ENCODE measurements around the gene GPR27. TPM values are rescaled to one million over a fixed set of nuclear protein-coding genes. Genes with fewer than 3 reads are reported as not detected.

GPR27 gene
- total RNA-seq, 3 donors from 2014 or later (not counting 1 experiment from before 2014, with no cell fraction given): 0.14 to 2.8 TPM; not detected in 1

- Mint-ChIP-seq H3K27ac (no peak overlapping the region), H3K9me3 (no peaks in the 10 kb centered on the region), H3K4me3 (no peak overlapping the region), H3K4me1 (no peaks in the 10 kb centered on the region), H3K36me3 (no peaks in the 10 kb centered on the region), H3K27me3 (ENCODE audit: low read depth in 2 of 2) (peaks cover 26 to 28% of the 10 kb centered on the region in 2 donors)
- no peaks in the 10 kb centered on the region for H3K9me3 ChIP-seq (ENCODE audit: control insufficient read depth, insufficient read depth, low read length)
- DNase-seq: no peak
- ATAC-seq: no peak
- H3K27ac ChIP-seq (ENCODE audit: low read length): no peak overlapping the region
- 83% methylated on average over 1 of the region's 5 CpGs for WGBS (ENCODE audit: insufficient coverage)
- H3K4me1 ChIP-seq (ENCODE audit: control insufficient read depth, insufficient read depth, low read length): no peaks in the 10 kb centered on the region
- no peaks in the 10 kb centered on the region for H3K27me3 ChIP-seq (ENCODE audit: control insufficient read depth, insufficient read depth, low read length)
- H3K4me3 ChIP-seq (ENCODE audit: low read length): no peak overlapping the region
- intact Hi-C loops (cut with micrococcal nuclease): no loop called here
- TF ChIP-seq, protein P1, sequence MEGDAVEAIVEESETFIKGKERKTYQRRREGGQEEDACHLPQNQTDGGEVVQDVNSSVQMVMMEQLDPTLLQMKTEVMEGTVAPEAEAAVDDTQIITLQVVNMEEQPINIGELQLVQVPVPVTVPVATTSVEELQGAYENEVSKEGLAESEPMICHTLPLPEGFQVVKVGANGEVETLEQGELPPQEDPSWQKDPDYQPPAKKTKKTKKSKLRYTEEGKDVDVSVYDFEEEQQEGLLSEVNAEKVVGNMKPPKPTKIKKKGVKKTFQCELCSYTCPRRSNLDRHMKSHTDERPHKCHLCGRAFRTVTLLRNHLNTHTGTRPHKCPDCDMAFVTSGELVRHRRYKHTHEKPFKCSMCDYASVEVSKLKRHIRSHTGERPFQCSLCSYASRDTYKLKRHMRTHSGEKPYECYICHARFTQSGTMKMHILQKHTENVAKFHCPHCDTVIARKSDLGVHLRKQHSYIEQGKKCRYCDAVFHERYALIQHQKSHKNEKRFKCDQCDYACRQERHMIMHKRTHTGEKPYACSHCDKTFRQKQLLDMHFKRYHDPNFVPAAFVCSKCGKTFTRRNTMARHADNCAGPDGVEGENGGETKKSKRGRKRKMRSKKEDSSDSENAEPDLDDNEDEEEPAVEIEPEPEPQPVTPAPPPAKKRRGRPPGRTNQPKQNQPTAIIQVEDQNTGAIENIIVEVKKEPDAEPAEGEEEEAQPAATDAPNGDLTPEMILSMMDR (IDR thresholded peaks at IDR 0.05): no peak
- H3K36me3 ChIP-seq (ENCODE audit: control insufficient read depth, insufficient read depth, low read length): no peaks in the 10 kb centered on the region
Observed at GRCh38 chr3:71763426-71763825, 9.8 kb downstream of the GPR27 start.

DNA sequence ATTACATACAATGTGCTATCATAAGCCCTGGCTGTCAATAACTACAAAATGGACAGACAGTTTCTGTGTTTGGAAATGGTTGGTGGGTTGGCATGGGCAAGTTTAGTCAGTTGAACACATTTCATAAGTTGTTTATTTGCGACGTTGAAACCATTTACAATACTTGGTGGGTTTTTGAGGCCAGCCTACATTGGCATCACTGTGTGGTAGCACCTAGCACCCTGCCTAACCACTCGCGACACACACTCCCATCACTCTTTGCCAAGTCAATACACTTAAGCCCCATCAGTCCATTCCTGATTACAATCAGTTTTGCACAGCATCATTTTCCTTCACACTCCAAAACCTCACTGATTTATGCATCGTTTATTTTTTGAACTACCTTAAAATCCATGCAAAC, 17.5 kb downstream of the GPR27 start:
- H3K4me3 Mint-ChIP-seq: no peak overlapping the region
- DNase-seq (no peak), ATAC-seq (peak in 2 of 3 donors; percentile 53 to 64)
- no peak overlapping the region for H3K4me3 ChIP-seq (ENCODE audit: low read length)
- peaks cover 5 to 15% of the 10 kb centered on the region in 2 donors for H3K27me3 Mint-ChIP-seq (ENCODE audit: low read depth in 2 of 2)
- no peak overlapping the region for H3K27ac ChIP-seq (ENCODE audit: low read length)
- H3K36me3 ChIP-seq (ENCODE audit: control insufficient read depth, insufficient read depth, low read length): no peaks in the 10 kb centered on the region
- H3K4me1 Mint-ChIP-seq: peaks cover 0 to 7% of the 10 kb centered on the region in 2 donors
- no peaks in the 10 kb centered on the region for H3K27me3 ChIP-seq (ENCODE audit: control insufficient read depth, insufficient read depth, low read length)
- no peaks in the 10 kb centered on the region for H3K36me3 Mint-ChIP-seq
- H3K27ac Mint-ChIP-seq: peak overlapping the region in 1 of 2 donors; percentile 28
- TF ChIP-seq, protein P1 (IDR thresholded peaks at IDR 0.05): no peak
- H3K9me3 ChIP-seq (ENCODE audit: control insufficient read depth, insufficient read depth, low read length): no peaks in the 10 kb centered on the region
- intact Hi-C loops (cut with micrococcal nuclease): no loop called here
- H3K9me3 Mint-ChIP-seq: no peaks in the 10 kb centered on the region
- 60% methylated on average over 5 of the region's 5 CpGs for WGBS (ENCODE audit: insufficient coverage)
- no peaks in the 10 kb centered on the region for H3K4me1 ChIP-seq (ENCODE audit: control insufficient read depth, insufficient read depth, low read length)

DNA sequence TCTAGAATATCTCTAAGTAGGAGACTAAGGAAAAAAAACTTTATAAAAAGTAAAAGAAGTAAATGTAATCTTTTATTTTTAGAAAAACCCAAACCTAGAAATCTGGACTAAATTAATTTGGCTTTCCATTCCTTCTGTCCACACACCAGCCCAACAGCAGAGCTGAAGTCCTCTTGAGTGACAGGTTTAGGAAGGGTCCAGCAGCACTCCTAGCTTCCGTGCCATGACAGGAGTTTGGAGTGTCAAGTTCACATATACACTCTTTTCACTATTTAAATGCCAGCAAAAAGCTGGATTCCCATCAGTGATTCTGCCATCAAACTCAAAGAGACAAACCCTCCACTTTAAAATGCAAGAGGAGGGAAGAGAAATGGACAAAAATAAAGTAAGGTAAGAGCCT, 18.2 kb downstream of the GPR27 start:
- Histone ChIP-seq H3K36me3 (ENCODE audit: control insufficient read depth, insufficient read depth, low read length) (no peaks in the 10 kb centered on the region), H3K4me1 (ENCODE audit: control insufficient read depth, insufficient read depth, low read length) (no peaks in the 10 kb centered on the region), H3K27ac (ENCODE audit: low read length) (no peak overlapping the region), H3K4me3 (ENCODE audit: low read length) (no peak overlapping the region), H3K9me3 (ENCODE audit: control insufficient read depth, insufficient read depth, low read length) (no peaks in the 10 kb centered on the region), H3K27me3 (ENCODE audit: control insufficient read depth, insufficient read depth, low read length) (no peaks in the 10 kb centered on the region)
- H3K36me3 Mint-ChIP-seq: no peaks in the 10 kb centered on the region
- H3K4me3 Mint-ChIP-seq: no peak overlapping the region
- intact Hi-C loops (cut with micrococcal nuclease): no loop called here
- DNase-seq: no peak
- no peak overlapping the region for H3K27ac Mint-ChIP-seq
- TF ChIP-seq, protein P1 (IDR thresholded peaks at IDR 0.05): no peak
- 100% methylated on average over 1 of the region's 1 CpG for WGBS (ENCODE audit: insufficient coverage)
- no peak for ATAC-seq
- H3K27me3 Mint-ChIP-seq (ENCODE audit: low read depth in 2 of 2): peaks cover 2 to 15% of the 10 kb centered on the region in 2 donors
- peaks cover 0 to 7% of the 10 kb centered on the region in 2 donors for H3K4me1 Mint-ChIP-seq
- no peaks in the 10 kb centered on the region for H3K9me3 Mint-ChIP-seq

GRCh38 chr3:71776538-71776937, 22.9 kb downstream of the GPR27 start:
- no peak overlapping the region for H3K27ac Mint-ChIP-seq
- intact Hi-C loops (cut with micrococcal nuclease): no loop called here
- peaks cover 4 to 16% of the 10 kb centered on the region in 2 donors for H3K27me3 Mint-ChIP-seq (ENCODE audit: low read depth in 2 of 2)
- Histone ChIP-seq H3K9me3 (ENCODE audit: control insufficient read depth, insufficient read depth, low read length) (no peaks in the 10 kb centered on the region), H3K4me1 (ENCODE audit: control insufficient read depth, insufficient read depth, low read length) (peaks cover 10% of the 10 kb centered on the region), H3K27ac (ENCODE audit: low read length) (no peak overlapping the region), H3K36me3 (ENCODE audit: control insufficient read depth, insufficient read depth, low read length) (no peaks in the 10 kb centered on the region), H3K4me3 (ENCODE audit: low read length) (no peak overlapping the region), H3K27me3 (ENCODE audit: control insufficient read depth, insufficient read depth, low read length) (peaks cover 7% of the 10 kb centered on the region)
- peaks cover 13 to 16% of the 10 kb centered on the region in 2 donors for H3K4me1 Mint-ChIP-seq
- DNase-seq: no peak
- H3K36me3 Mint-ChIP-seq: no peaks in the 10 kb centered on the region
- no peak overlapping the region for H3K4me3 Mint-ChIP-seq
- ATAC-seq: no peak
- H3K9me3 Mint-ChIP-seq: no peaks in the 10 kb centered on the region
- WGBS (ENCODE audit: insufficient coverage): 68% methylated on average over 6 of the region's 6 CpGs
- TF ChIP-seq, protein P1 (IDR thresholded peaks at IDR 0.05): no peak

Measured in natural killer cell (primary cell).